ENCODE measurements around the gene DNAH17.

DNAH17 gene

GRCh38 chr17:78491236-78492115, 85.7 kb downstream of the DNAH17 start:
- no peak for DNase-seq

GRCh38 chr17:78490673-78491072, 86.5 kb downstream of the DNAH17 start:
- no peak for DNase-seq

- DNase-seq, result no peak
These were observed 87.0 kb downstream of the DNAH17 start for GRCh38 chr17:78490156-78490555.

- no peak for DNase-seq
These were observed 88.1 kb downstream of the DNAH17 start for GRCh38 chr17:78488867-78489634.

- DNase-seq, result no peak
These were observed 89.0 kb downstream of the DNAH17 start for GRCh38 chr17:78488156-78488555.

GRCh38 chr17:78486946-78487680, 90.1 kb downstream of the DNAH17 start:
- no peak for DNase-seq

- DNase-seq, result no peak
These were observed 90.9 kb downstream of the DNAH17 start for GRCh38 chr17:78486228-78486802.

GRCh38 chr17:78485290-78486168, 91.7 kb downstream of the DNAH17 start:
- DNase-seq, result no peak

- DNase-seq, result peak; percentile 68
These were observed 92.6 kb downstream of the DNAH17 start for GRCh38 chr17:78484271-78485246.

- no peak for DNase-seq
These were observed 97.8 kb downstream of the DNAH17 start for GRCh38 chr17:78479369-78479768.

GRCh38 chr17:78478757-78479297, 98.4 kb downstream of the DNAH17 start:
- no peak for DNase-seq

GRCh38 chr17:78477913-78478756, 99.1 kb downstream of the DNAH17 start:
- no peak for DNase-seq

- no peak for DNase-seq
These were observed 100.2 kb downstream of the DNAH17 start for GRCh38 chr17:78476973-78477372.

- DNase-seq, result no peak
These were observed 101.0 kb downstream of the DNAH17 start for GRCh38 chr17:78476149-78476548.

GRCh38 chr17:78475211-78475610, 102.0 kb downstream of the DNAH17 start:
- no peak for DNase-seq

GRCh38 chr17:78474614-78475146, 102.5 kb downstream of the DNAH17 start:
- DNase-seq, result peak; percentile 7

- DNase-seq, result no peak
These were observed 103.1 kb downstream of the DNAH17 start for GRCh38 chr17:78473951-78474613.

Measured in CD4-positive, alpha-beta T cell treated with Interleukin-17A for 4 hours (primary cell).